GM12874 (cell line): ENCODE results near the gene SYMPK.

ENCODE experiments used
- TF ChIP-seq, protein P1 (sequence below): IDR thresholded peaks from 2 replicates; pipeline ENCODE4 v1.5.1; 2011; ENCODE audit warnings: low read depth, mild to moderate bottlenecking, control low read depth, low read length, moderate library complexity; ENCODE audit not compliant: insufficient read depth

The SYMPK gene

DNA sequence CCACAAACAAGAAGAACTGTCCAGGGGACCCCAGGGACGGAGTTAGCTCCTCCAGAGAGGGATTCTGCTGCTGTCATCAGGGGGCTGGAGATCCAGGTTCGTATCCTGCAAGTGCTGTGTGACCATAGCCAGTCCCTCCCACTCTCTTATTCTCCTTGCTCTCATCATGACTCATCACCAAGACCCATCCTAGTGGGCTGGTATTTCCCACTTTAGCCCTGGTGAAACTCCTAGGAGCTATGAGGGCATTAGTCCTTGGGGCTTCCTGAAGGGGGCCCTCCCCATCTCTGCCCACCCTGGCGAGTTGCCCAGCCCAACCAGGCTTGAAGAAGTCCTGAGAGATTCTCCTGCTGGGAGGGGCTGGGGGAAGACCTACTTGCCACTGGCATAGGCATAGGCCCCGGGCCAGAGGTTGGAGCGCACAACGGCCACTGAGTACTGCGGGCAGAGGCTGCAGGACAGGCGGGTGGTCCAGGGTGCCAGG lies 62.8 kb downstream of the SYMPK start:
- TF ChIP-seq, protein P1, sequence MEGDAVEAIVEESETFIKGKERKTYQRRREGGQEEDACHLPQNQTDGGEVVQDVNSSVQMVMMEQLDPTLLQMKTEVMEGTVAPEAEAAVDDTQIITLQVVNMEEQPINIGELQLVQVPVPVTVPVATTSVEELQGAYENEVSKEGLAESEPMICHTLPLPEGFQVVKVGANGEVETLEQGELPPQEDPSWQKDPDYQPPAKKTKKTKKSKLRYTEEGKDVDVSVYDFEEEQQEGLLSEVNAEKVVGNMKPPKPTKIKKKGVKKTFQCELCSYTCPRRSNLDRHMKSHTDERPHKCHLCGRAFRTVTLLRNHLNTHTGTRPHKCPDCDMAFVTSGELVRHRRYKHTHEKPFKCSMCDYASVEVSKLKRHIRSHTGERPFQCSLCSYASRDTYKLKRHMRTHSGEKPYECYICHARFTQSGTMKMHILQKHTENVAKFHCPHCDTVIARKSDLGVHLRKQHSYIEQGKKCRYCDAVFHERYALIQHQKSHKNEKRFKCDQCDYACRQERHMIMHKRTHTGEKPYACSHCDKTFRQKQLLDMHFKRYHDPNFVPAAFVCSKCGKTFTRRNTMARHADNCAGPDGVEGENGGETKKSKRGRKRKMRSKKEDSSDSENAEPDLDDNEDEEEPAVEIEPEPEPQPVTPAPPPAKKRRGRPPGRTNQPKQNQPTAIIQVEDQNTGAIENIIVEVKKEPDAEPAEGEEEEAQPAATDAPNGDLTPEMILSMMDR, result no peak

DNA sequence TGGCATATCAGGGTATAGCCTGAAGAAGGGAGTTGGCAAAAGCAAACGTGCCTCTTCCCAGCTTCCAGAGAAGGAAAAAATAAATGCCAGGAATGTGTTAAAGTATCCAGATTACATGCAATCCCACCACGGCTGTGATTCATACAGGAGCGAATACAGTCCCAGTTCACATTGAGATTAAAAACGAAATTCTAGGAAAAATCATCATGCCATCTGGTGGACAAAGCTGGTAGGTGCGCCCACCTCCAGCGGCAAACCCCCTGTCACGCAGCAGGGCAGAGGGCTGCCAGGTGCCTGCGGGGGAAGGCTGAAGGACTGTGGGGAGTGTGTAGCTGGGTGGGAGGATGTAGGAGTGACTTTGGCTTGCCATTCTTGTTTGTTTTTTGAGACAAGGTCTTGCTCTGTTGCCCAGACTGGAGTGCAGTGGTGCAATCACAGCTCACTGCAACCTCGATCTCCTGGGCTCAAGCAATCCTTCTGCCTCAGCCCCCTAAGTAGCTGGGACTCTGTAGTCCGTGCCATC lies 63.9 kb downstream of the SYMPK start:
- TF ChIP-seq, protein P1, result peak; percentile 76

DNA sequence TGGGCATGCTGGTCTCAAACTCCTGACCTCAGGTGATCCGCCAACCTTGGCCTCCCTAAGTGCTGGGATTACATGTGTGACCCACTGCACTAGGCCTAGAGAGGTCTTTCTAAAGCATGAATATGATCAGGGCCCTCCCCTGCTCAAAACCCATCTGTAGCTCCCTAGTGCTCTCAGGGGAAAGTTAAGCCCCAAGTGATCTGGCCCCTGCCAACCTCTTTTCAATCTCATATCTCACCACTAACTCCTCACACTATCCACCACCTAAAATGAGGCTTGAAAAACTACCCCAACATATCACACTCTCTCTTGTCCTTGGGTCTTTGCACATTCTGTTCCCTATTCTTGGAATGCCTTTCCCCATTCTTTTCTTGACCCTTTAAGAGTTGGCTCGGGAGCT lies 68.3 kb downstream of the SYMPK start:
- TF ChIP-seq, protein P1, result no peak

DNA sequence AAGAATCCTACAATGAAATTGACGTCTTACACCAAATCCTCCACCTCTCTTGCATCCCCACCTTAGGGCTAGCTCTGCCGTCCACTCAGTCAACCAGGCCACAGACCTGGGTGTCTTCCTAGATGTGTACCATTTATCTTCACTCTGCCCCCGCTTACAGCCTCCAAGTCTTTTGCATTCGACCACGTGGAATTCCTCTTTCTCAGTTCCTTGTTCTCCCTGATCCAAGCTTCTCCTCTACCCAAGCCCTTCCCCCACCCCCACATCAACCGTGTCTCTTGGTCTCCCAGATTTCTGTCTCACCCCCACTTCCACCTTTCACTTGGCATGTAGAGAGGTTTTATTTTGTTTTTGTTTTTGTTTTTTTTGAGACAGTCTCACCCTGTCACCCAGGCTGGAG lies 69.1 kb downstream of the SYMPK start:
- TF ChIP-seq, protein P1, result no peak

DNA sequence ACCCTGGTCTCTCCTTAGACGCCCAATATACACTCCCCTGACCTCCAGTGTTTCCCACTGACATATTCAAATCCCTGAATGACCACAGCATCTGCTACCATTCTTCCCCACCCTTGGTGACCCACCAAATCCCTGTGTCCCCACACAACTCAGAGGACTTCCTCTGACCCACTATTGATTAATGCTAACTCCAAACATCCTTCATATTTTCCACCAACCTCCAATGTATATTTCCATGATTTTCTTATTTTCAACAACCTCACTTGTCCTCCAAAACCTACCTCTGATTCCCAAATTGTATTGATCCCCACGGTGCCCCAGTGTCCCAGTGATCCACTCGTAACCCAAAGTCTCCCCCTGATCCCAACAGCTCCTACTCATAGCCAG lies 69.8 kb downstream of the SYMPK start:
- TF ChIP-seq, protein P1, result no peak

DNA sequence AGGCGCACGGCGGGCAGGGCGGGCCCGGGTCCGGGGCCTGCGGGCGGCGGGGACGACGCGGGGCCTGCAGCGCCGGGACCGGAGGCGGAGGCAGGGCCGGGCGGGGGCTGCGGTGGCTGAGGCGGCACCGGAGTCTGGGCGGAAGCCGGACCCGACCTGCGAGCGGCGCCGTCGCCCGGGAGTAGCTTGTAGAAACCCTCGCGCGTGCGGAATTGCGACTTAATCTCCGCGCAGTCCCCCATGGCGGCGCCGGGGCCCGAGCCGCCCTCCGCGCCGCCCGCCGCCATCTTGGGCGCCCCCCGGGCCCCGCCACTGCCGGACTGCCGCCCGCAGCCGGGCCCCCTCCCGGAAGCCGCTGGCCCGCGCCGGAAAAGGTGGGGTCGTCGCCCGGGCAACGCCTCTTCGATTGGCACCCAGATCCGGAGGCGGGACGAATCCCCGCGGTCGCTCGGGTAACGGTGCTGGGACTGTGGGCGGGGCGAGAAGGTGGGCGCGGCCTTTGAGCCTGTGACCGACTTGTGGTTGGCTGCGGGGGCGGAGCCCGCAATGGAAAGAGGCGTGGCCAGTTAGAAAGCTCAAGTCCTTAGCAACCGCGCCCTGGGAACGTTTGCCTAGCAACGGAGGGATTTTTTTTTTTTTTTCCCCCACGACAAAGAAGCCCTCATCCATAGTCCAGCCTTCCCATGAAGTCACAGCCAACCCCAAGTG lies 70.3 kb downstream of the SYMPK start, which contains the start of gene DMWD:
DMWD (minus strand) TSS at position 376 of the 708 bp plus-strand sequence; CDS start at position 287, 89 bp downstream.
- TF ChIP-seq, protein P1, result no peak

DNA sequence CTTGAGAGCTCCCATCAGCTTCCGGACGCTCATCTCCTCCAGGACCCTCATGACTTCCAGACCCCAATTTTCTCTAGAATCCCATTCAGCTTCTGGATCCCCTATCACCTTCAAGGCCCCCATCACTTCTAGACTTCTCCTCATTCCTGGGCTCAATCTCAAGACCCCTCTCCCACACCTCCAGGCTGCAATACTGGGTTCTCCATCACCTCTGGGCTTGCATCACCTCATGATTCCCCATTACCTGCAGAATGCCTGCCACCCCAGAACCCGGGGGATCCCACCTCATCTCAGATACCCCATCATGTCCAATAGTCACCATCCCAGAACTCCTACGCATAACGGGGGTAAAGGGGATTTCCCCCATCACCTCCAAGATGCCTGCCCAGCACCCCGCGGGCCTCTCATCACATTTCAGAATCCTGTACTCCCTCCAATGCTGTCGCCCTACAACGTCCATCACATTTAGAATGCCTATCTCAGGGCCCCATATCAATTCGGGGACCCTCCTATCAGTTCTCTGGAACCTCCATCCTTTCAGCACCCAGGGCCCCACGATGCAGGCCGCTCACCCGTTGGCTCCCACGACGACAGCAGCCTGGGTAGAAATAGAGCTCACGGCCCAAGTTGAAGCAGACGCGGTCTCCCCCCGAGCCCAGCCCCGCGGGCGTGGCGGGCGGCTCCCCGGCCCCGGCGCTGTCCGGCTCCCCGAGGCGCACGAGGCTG lies 71.0 kb downstream of the SYMPK start:
- TF ChIP-seq, protein P1, result no peak
